Neural progenitor cell (in vitro differentiated cells): Measurements from ENCODE around the gene NPEPL1. TPM values are rescaled to one million over a fixed set of nuclear protein-coding genes. Genes with fewer than 3 reads are reported as not detected.

Experiments
- DNase-seq: peaks from one replicate; pipeline ENCODE4 v3.0.0-alpha.2; 2016; ENCODE audit warnings: low spot score
- H2AFZ ChIP-seq: fragments of 200-600 bp; sonication (generic); replicated peaks from 2 replicates; pipeline ENCODE4 v1.6.1; 2016; ENCODE audit warnings: antibody characterized with exemption
- H3F3A ChIP-seq: fragments of 200-600 bp; sonication (generic); 2 replicates; pipeline ENCODE4 v1.6.1; 2016; ENCODE audit warnings: antibody characterized with exemption, low read depth
- H3K27ac ChIP-seq: fragments of 200-600 bp; sonication (generic); 2 replicates; pipeline ENCODE4 v1.5.1; 2016; ENCODE audit warnings: mild to moderate bottlenecking
- H3K27me3 ChIP-seq: fragments of 200-600 bp; sonication (generic); 2 replicates; pipeline ENCODE4 v1.6.1; 2016; ENCODE audit warnings: mild to moderate bottlenecking, moderate library complexity
- H3K36me3 ChIP-seq: fragments of 200-600 bp; sonication (generic); 2 replicates; pipeline ENCODE4 v1.5.1; 2016
- H3K4me1 ChIP-seq: fragments of 200-600 bp; sonication (generic); 2 replicates; pipeline ENCODE4 v1.6.1; 2016; ENCODE audit warnings: mixed run types
- H3K4me2 ChIP-seq: fragments of 200-600 bp; sonication (generic); 2 replicates; pipeline ENCODE4 v1.6.1; 2016
- H3K4me3 ChIP-seq: fragments of 200-600 bp; sonication (generic); 2 replicates; pipeline ENCODE4 v1.5.1; 2016
- H3K79me2 ChIP-seq: fragments of 200-600 bp; sonication (generic); 2 replicates; pipeline ENCODE4 v1.6.1; 2016; ENCODE audit warnings: low read depth
- H3K9ac ChIP-seq: fragments of 200-600 bp; sonication (generic); 2 replicates; pipeline ENCODE4 v1.6.1; 2016
- H3K9me3 ChIP-seq: fragments of 200-600 bp; sonication (generic); 2 replicates; pipeline ENCODE4 v1.5.1; 2016; ENCODE audit warnings: low read depth
- H4K20me1 ChIP-seq: fragments of 200-600 bp; sonication (generic); 2 replicates; pipeline ENCODE4 v1.6.1; 2016; ENCODE audit warnings: low read depth
- H3K27ac Mint-ChIP-seq: 3 replicates; pipeline ENCODE4 v1.8.0; 2021; ENCODE audit warnings: mixed read lengths
- H3K27me3 Mint-ChIP-seq: 2 replicates; pipeline ENCODE4 v1.8.0; 2022; ENCODE audit warnings: low read depth, mild to moderate bottlenecking, inconsistent platforms, moderate library complexity, mixed read lengths; ENCODE audit not compliant: insufficient read depth
- H3K36me3 Mint-ChIP-seq: 3 replicates; pipeline ENCODE4 v1.8.0; 2021; ENCODE audit warnings: mixed read lengths
- H3K4me1 Mint-ChIP-seq: 3 replicates; pipeline ENCODE4 v1.8.0; 2021; ENCODE audit warnings: mixed read lengths
- H3K4me3 Mint-ChIP-seq: 3 replicates; pipeline ENCODE4 v1.8.0; 2021; ENCODE audit warnings: mild to moderate bottlenecking, moderate library complexity, mixed read lengths
- H3K9me3 Mint-ChIP-seq: 3 replicates; pipeline ENCODE4 v1.8.0; 2020; ENCODE audit warnings: mixed read lengths
- EZH2 ChIP-seq: fragments of 200-600 bp; sonication (generic); IDR thresholded peaks from 2 replicates; pipeline ENCODE4 v1.6.1; 2017; ENCODE audit warnings: antibody characterized with exemption, mild to moderate bottlenecking, moderate library complexity
- EZH2phosphoT487 ChIP-seq: fragments of 200-600 bp; sonication (generic); IDR thresholded peaks from 2 replicates; pipeline ENCODE4 v1.6.1; 2017; ENCODE audit warnings: antibody characterized with exemption
- total RNA-seq: library from RNA; depleted of rRNA; stranded (reverse); fragments of >200 nt; gene quantifications from 2 replicates; pipeline ENCODE4 v1.2.3, GENCODE V29; 2015; ENCODE audit warnings: low replicate concordance
- TF ChIP-seq, protein P1 (sequence below): fragments of 200-600 bp; sonication (generic); IDR thresholded peaks from 2 replicates; pipeline ENCODE4 v1.5.1; 2017; ENCODE audit warnings: antibody characterized with exemption, mild to moderate bottlenecking

Gene NPEPL1
- total RNA-seq, 1 donor from 2014 or later: 10.9 TPM

DNA sequence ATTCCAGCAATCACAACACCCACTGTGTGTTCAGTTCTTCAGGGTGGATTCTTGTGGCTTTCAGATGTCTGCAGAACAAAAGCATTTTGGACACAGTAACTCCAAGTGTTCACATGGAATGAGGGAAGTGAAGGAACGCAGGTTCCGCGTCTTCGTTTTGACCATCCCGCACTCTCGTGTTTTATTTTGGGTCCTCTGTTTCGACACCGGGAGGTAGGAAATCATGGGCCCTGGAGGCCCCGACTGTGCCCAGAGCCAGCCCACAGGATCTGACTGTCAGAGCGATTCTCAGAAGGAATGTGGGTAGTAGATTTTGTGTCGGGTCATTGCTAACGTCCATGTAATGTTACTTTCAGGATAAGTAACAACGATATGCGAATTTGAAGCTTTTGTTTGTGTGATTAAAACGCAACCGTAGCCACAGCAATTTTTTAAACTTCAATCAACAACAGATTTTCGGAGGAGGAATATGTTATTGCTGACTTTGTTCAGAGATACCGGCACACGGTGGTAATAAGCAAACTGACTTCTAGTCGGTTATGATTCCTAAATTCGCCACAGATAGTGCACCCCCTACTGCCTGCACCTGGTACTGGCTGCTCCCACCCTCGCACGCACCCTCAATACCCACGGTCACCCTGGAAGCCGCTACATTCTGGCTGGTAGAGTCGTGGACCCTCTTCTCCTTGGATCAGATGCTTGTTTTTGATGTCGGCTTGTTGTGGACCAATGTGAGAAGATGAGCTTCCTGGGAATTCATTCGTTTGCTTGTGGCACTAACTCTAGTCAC is 10.5 kb downstream of the NPEPL1 start:
- no peaks in the 10 kb centered on the region for H3K9me3 Mint-ChIP-seq
- H3K36me3 Mint-ChIP-seq: peaks cover 20% of the 10 kb centered on the region
- H3K4me1 ChIP-seq: no peaks in the 10 kb centered on the region
- H3F3A ChIP-seq: no peaks in the 10 kb centered on the region
- no peak overlapping the region for H3K4me2 ChIP-seq
- DNase-seq: no peak
- peaks cover 11% of the 10 kb centered on the region for H3K36me3 ChIP-seq
- no peaks in the 10 kb centered on the region for H4K20me1 ChIP-seq
- no peak overlapping the region for H3K27ac Mint-ChIP-seq
- H3K4me1 Mint-ChIP-seq: peaks cover 1% of the 10 kb centered on the region
- H3K27me3 Mint-ChIP-seq: peaks cover 1% of the 10 kb centered on the region
- H3K27me3 ChIP-seq: no peaks in the 10 kb centered on the region
- no peak overlapping the region for H3K4me3 ChIP-seq
- no peak for TF ChIP-seq EZH2
- TF ChIP-seq EZH2phosphoT487: no peak
- TF ChIP-seq, protein P1, sequence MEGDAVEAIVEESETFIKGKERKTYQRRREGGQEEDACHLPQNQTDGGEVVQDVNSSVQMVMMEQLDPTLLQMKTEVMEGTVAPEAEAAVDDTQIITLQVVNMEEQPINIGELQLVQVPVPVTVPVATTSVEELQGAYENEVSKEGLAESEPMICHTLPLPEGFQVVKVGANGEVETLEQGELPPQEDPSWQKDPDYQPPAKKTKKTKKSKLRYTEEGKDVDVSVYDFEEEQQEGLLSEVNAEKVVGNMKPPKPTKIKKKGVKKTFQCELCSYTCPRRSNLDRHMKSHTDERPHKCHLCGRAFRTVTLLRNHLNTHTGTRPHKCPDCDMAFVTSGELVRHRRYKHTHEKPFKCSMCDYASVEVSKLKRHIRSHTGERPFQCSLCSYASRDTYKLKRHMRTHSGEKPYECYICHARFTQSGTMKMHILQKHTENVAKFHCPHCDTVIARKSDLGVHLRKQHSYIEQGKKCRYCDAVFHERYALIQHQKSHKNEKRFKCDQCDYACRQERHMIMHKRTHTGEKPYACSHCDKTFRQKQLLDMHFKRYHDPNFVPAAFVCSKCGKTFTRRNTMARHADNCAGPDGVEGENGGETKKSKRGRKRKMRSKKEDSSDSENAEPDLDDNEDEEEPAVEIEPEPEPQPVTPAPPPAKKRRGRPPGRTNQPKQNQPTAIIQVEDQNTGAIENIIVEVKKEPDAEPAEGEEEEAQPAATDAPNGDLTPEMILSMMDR: peak; percentile 36
- H3K79me2 ChIP-seq: no peaks in the 10 kb centered on the region
- no peak overlapping the region for H3K9ac ChIP-seq
- no peaks in the 10 kb centered on the region for H3K9me3 ChIP-seq
- no peak overlapping the region for H3K4me3 Mint-ChIP-seq
- no peak overlapping the region for H3K27ac ChIP-seq
- H2AFZ ChIP-seq: no peak overlapping the region

DNA sequence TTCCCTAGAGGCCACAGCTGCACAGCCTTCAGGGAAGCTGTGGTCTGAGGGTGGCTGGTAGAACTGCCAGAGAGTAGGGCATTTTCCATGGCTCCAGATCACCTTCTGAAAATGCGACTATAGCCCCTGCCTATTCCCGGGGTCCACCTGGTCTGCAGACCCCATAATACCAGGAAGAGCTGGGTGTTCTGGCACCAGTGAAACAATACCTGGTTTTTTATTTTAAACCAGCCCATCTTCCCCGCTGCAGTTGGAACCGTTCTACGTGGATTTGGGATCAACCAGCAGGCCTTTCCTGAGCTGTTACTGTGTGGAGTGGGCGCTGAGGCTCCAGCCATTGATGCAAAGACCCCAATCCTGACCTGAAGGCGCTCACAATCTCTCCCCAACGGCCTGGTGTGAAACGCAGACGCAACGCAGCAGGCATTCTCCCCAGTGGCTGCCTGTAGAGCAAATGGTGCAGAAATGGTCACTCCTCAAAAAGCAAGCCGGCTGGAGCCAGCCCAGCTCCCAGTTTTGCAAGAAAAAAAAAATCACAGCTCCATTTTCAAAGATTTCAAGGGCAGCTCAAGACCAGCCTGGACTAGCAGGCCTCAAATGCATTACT is 11.3 kb downstream of the NPEPL1 start:
- H3K27me3 Mint-ChIP-seq: no peaks in the 10 kb centered on the region
- Histone ChIP-seq H3K4me2 (no peak overlapping the region), H4K20me1 (no peaks in the 10 kb centered on the region), H3K9me3 (no peaks in the 10 kb centered on the region), H3K36me3 (peaks cover 11% of the 10 kb centered on the region), H3K27ac (no peak overlapping the region), H3K4me3 (no peak overlapping the region), H2AFZ (no peak overlapping the region), H3K27me3 (no peaks in the 10 kb centered on the region), H3K9ac (no peak overlapping the region), H3K79me2 (no peaks in the 10 kb centered on the region), H3F3A (no peaks in the 10 kb centered on the region), H3K4me1 (no peaks in the 10 kb centered on the region)
- H3K9me3 Mint-ChIP-seq: no peaks in the 10 kb centered on the region
- TF ChIP-seq, protein P1: no peak
- no peak for TF ChIP-seq EZH2phosphoT487
- no peak for TF ChIP-seq EZH2
- no peak for DNase-seq
- no peaks in the 10 kb centered on the region for H3K4me1 Mint-ChIP-seq
- H3K27ac Mint-ChIP-seq: no peak overlapping the region
- peaks cover 19% of the 10 kb centered on the region for H3K36me3 Mint-ChIP-seq
- H3K4me3 Mint-ChIP-seq: no peak overlapping the region

DNA sequence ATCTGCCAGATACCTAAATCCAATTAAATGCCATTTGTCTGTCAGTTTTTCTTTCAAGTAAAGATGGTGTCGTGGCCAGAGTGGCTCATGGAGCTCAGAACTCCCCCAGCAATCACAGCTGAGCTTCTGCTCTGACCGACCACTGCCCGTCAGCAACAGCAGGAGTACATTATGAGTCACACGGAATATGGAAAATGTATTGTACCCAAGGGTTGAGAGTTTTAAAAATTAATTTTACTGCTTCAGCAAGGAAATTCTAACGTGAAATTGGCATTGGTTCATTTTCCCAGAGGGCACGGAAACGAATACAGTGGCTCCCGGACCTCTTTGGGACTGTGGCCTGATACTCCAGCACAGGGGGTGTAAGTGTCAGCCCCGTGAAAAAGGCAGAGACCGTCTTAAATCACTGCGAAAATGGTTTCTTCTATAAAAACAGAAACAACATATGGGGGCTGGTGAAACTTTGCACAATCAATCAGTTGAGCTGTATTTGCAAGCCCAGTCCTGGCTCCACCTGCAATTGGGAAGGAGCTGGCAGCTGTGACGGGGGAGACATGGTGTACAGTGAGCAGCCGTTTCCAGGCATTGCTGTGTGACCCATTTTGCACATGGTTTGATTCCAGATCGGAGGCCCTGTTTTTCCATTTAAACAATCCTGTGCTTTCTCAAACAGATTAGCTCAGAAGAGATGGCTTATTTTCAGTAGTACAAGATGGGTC is 12.8 kb downstream of the NPEPL1 start:
- H3K36me3 Mint-ChIP-seq: peaks cover 22% of the 10 kb centered on the region
- Histone ChIP-seq H3F3A (no peaks in the 10 kb centered on the region), H2AFZ (no peak overlapping the region), H3K4me1 (no peaks in the 10 kb centered on the region), H4K20me1 (no peaks in the 10 kb centered on the region), H3K36me3 (peaks cover 11% of the 10 kb centered on the region), H3K9me3 (no peaks in the 10 kb centered on the region), H3K79me2 (no peaks in the 10 kb centered on the region), H3K4me2 (no peak overlapping the region), H3K9ac (no peak overlapping the region), H3K27ac (no peak overlapping the region), H3K4me3 (no peak overlapping the region), H3K27me3 (no peaks in the 10 kb centered on the region)
- H3K27ac Mint-ChIP-seq: no peak overlapping the region
- H3K27me3 Mint-ChIP-seq: peaks cover 2% of the 10 kb centered on the region
- no peak for TF ChIP-seq EZH2phosphoT487
- TF ChIP-seq EZH2: no peak
- TF ChIP-seq, protein P1: no peak
- no peaks in the 10 kb centered on the region for H3K4me1 Mint-ChIP-seq
- H3K4me3 Mint-ChIP-seq: no peak overlapping the region
- DNase-seq: no peak
- no peaks in the 10 kb centered on the region for H3K9me3 Mint-ChIP-seq
